HG03432 (cell line): ENCODE data around the gene LMNA.
"Not testable (repeated sequence)": the region's sequence is repeated elsewhere in the genome, so short reads cannot be mapped to it uniquely, and the experiment has no call there.

Source experiments
- ATAC-seq: cut with Tn5 transposase; IDR thresholded peaks from one replicate; pipeline ENCODE4 v1.9.1; 2021; ENCODE audit warnings: mild to moderate bottlenecking, moderate library complexity; ENCODE audit not compliant: unreplicated experiment

LMNA gene

GRCh38 chr1:156119503-156120209 is 5.1 kb downstream of the LMNA start:
- ATAC-seq: no peak

GRCh38 chr1:156120318-156120717 is 5.8 kb downstream of the LMNA start:
- no peak for ATAC-seq

- not testable (repeated sequence) for ATAC-seq
Observed at GRCh38 chr1:156121005-156121404, 6.5 kb downstream of the LMNA start.

- ATAC-seq: no peak
Observed at GRCh38 chr1:156121457-156121856, 6.9 kb downstream of the LMNA start.

GRCh38 chr1:156122086-156122485 is 7.6 kb downstream of the LMNA start:
- ATAC-seq: no peak

- no peak for ATAC-seq
Observed at GRCh38 chr1:156122519-156123355, 8.2 kb downstream of the LMNA start.

- ATAC-seq: no peak
Observed at GRCh38 chr1:156123356-156124196, 9.1 kb downstream of the LMNA start.

- ATAC-seq: no peak
Observed at GRCh38 chr1:156124557-156125483, 10.3 kb downstream of the LMNA start.

- not testable (repeated sequence) for ATAC-seq
Observed at GRCh38 chr1:156125544-156125943, 11.0 kb downstream of the LMNA start.

- ATAC-seq: peak; percentile 39
Observed at GRCh38 chr1:156126043-156126629, 11.6 kb downstream of the LMNA start.

GRCh38 chr1:156126630-156127534 is 12.4 kb downstream of the LMNA start:
- peak; percentile 52 for ATAC-seq

GRCh38 chr1:156128308-156128653 is 13.8 kb downstream of the LMNA start:
- no peak for ATAC-seq

GRCh38 chr1:156128654-156129597 is 14.4 kb downstream of the LMNA start:
- ATAC-seq: no peak

- no peak for ATAC-seq
Observed at GRCh38 chr1:156129687-156130577, 15.4 kb downstream of the LMNA start.

GRCh38 chr1:156130578-156130942 is 16.0 kb downstream of the LMNA start:
- ATAC-seq: no peak

GRCh38 chr1:156134716-156135435 is 20.4 kb downstream of the LMNA start:
- no peak for ATAC-seq
